ENCODE results near the gene CYP27A1. TPM values are rescaled to one million over a fixed set of nuclear protein-coding genes. Genes with fewer than 3 reads are reported as not detected.
"Not testable (repeated sequence)": the region's sequence is repeated elsewhere in the genome, so short reads cannot be mapped to it uniquely, and the experiment has no call there.

CYP27A1 gene
- total and polyA plus RNA-seq, 10 donors = 8.7 to 65.5 (median 15.2) TPM

DNA sequence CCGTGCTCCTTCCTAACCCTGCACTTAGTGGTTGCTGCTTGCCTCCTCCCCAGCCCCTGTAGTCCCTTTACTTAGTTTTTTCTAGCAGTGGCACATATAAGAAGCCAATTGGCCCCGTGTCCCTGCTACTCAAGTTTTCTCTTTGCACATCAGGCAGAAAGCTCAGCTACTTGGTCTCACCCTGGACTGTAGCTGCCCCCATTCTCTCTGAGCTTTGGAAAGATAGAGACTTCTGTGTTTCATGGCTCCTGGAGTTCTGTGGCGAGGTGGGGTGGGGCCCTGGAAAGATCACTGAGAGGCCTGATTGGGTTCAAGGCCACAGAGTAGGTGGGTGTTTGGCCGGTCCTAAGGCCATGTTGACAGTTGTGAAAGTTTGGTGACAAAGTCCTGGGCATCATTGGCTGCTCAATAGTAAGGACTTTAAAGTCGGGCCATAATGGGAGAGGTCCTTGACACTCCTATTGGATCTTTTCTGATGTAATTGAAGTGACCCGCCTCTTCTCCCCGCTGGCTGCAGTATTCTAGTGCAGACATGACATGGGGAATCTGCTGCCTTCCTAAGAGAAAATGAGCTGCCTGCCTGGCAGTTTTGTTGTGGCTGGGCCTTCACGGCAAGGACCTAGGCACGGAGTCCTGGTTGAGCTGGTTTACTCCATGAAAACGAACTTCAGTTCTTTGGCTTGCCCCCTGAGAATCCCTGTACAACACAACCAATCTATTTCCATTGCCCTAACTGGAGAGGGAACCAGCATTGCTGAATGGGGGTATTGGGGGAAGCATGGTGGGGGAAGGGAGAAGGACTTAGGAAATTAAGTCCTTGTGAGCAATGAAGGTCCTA is 26.2 kb upstream of the CYP27A1 start:
- DNase-seq = no peak
- no peaks in the 10 kb centered on the region for H3K27me3 ChIP-seq (replicated peaks in 1 of 7)
- no peak for TF ChIP-seq POLR2A (IDR thresholded peaks at IDR 0.05)
- TF ChIP-seq, protein P1, sequence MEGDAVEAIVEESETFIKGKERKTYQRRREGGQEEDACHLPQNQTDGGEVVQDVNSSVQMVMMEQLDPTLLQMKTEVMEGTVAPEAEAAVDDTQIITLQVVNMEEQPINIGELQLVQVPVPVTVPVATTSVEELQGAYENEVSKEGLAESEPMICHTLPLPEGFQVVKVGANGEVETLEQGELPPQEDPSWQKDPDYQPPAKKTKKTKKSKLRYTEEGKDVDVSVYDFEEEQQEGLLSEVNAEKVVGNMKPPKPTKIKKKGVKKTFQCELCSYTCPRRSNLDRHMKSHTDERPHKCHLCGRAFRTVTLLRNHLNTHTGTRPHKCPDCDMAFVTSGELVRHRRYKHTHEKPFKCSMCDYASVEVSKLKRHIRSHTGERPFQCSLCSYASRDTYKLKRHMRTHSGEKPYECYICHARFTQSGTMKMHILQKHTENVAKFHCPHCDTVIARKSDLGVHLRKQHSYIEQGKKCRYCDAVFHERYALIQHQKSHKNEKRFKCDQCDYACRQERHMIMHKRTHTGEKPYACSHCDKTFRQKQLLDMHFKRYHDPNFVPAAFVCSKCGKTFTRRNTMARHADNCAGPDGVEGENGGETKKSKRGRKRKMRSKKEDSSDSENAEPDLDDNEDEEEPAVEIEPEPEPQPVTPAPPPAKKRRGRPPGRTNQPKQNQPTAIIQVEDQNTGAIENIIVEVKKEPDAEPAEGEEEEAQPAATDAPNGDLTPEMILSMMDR (IDR thresholded peaks at IDR 0.05 in 8 of 11, conservative IDR thresholded peaks at IDR 0.05 in 3 of 11) = no peak
- H3K4me1 ChIP-seq = no peaks in the 10 kb centered on the region
- no peak overlapping the region for H3K27ac ChIP-seq
- WGBS, 5 donors = 94 to 97% (median 97%) methylated on average over 10 of the region's 10 CpGs
- intact Hi-C loops (cut with DNase I; ENCODE audit: low total_unique reads) = no loop called here
- no peaks in the 10 kb centered on the region for H3K9me3 ChIP-seq
- peaks cover 0 to 66% (median 50%) of the 10 kb centered on the region in 6 donors for H3K36me3 ChIP-seq
- no peak overlapping the region for H3K4me3 ChIP-seq

DNA sequence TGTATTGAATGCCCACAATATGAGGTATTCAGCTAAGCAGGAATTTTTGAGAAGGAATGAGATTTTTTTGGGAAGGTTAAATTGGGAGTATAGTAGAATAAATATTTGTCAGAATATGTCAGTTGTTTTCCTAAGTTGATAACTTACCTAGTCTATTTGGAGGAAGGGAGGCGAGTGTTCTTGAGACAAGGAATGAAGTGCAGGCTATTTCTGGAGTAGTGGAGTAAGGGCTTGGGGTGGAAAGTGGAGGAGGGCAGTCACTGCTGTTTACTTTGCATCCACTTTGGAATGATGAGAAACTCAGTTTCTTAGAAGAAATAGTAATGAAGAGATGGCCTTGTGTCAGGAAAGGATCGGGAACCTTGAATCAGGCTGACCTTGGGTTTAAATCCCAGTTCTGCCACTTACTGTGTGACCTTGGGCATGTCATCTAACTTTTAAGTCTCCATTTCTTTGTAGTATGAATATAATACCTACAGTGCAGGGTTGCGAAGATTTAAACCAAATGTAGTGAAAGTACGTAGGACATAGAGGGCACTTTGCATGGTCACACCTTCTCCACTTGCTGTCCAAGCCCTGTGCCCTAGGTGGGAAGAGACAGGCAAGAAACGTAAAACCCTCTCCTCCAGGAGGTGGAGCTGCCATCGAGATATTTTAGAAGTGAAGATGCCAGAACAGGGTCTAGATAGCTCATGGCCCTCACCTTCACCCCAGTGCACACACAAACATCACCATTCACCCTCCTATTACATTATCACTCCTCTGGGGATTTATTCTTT is 25.2 kb upstream of the CYP27A1 start:
- 84 to 91% (median 89%) methylated on average over 6 of the region's 6 CpGs for WGBS, 5 donors
- DNase-seq = no peak
- TF ChIP-seq, protein P1 (IDR thresholded peaks at IDR 0.05 in 8 of 11, conservative IDR thresholded peaks at IDR 0.05 in 3 of 11) = no peak
- TF ChIP-seq POLR2AphosphoS5 (IDR thresholded peaks at IDR 0.05) = no peak
- no peak for TF ChIP-seq POLR2A (IDR thresholded peaks at IDR 0.05)
- Histone ChIP-seq H3K36me3 (peaks cover 0 to 55% (median 40%) of the 10 kb centered on the region in 6 donors), H3K27ac (no peak overlapping the region), H3K4me1 (no peaks in the 10 kb centered on the region), H3K9me3 (no peaks in the 10 kb centered on the region), H3K27me3 (replicated peaks in 1 of 7) (no peaks in the 10 kb centered on the region), H3K4me3 (no peak overlapping the region)
- intact Hi-C loops (cut with DNase I; ENCODE audit: low total_unique reads) = no loop called here

- Histone ChIP-seq H3K36me3 (peaks cover 0 to 10% (median 0%) of the 10 kb centered on the region in 6 donors), H3K9me3 (no peaks in the 10 kb centered on the region), H3K4me1 (no peaks in the 10 kb centered on the region), H3K27me3 (replicated peaks in 1 of 7) (no peaks in the 10 kb centered on the region), H3K4me3 (no peak overlapping the region), H3K27ac (no peak overlapping the region)
- WGBS, 5 donors = 88 to 91% (median 91%) methylated on average over 2 of the region's 2 CpGs
- intact Hi-C loops (cut with DNase I; ENCODE audit: low total_unique reads) = no loop called here
- TF ChIP-seq POLR2AphosphoS5 (IDR thresholded peaks at IDR 0.05) = no peak
- TF ChIP-seq, protein P1 (IDR thresholded peaks at IDR 0.05 in 8 of 11, conservative IDR thresholded peaks at IDR 0.05 in 3 of 11) = no peak
- DNase-seq = no peak
These were observed 20.2 kb upstream of the CYP27A1 start for GRCh38 chr2:218761795-218762194.

GRCh38 chr2:218772759-218773158 is 9.2 kb upstream of the CYP27A1 start:
- intact Hi-C loops (cut with DNase I; ENCODE audit: low total_unique reads); H3K27ac ChIP-seq; DNase-seq; H3K4me3 ChIP-seq; H3K4me1 ChIP-seq; H3K27me3 ChIP-seq (replicated peaks in 1 of 7); H3K36me3 ChIP-seq: not testable (repeated sequence)
- peaks cover 0 to 20% (median 14%) of the 10 kb centered on the region in 8 donors for H3K9me3 ChIP-seq
- 85 to 94% (median 90%) methylated on average over 5 of the region's 5 CpGs for WGBS, 5 donors
